Skeletal muscle satellite cell (primary cell): ENCODE measurements around the gene PTGDR.

ENCODE experiments used
- H3K27me3 ChIP-seq: 2 replicates; pipeline ENCODE4 v1.7.0; 2013; ENCODE audit warnings: low read length; ENCODE audit not compliant: control insufficient read depth, insufficient read depth
- H3K36me3 ChIP-seq: 2 replicates; pipeline ENCODE4 v1.7.0; 2013; ENCODE audit warnings: mild to moderate bottlenecking, control low read depth, low read length; ENCODE audit not compliant: insufficient read depth
- H3K4me1 ChIP-seq: 2 replicates; pipeline ENCODE4 v1.7.0; 2013; ENCODE audit warnings: low read length; ENCODE audit not compliant: control insufficient read depth, insufficient read depth
- H3K4me2 ChIP-seq: 2 replicates; pipeline ENCODE4 v1.7.0; 2013; ENCODE audit warnings: mild to moderate bottlenecking, low read length
- H3K4me3 ChIP-seq: 2 replicates; pipeline ENCODE4 v1.7.0; 2013; ENCODE audit warnings: low read length
- H3K9ac ChIP-seq: 2 replicates; pipeline ENCODE4 v1.7.0; 2013; ENCODE audit warnings: mild to moderate bottlenecking, low read depth, low read length, moderate library complexity
- H3K9me3 ChIP-seq: replicated peaks from 2 replicates; pipeline ENCODE4 v1.7.0; 2013; ENCODE audit warnings: mild to moderate bottlenecking, control low read depth, low read length

The PTGDR gene

DNA sequence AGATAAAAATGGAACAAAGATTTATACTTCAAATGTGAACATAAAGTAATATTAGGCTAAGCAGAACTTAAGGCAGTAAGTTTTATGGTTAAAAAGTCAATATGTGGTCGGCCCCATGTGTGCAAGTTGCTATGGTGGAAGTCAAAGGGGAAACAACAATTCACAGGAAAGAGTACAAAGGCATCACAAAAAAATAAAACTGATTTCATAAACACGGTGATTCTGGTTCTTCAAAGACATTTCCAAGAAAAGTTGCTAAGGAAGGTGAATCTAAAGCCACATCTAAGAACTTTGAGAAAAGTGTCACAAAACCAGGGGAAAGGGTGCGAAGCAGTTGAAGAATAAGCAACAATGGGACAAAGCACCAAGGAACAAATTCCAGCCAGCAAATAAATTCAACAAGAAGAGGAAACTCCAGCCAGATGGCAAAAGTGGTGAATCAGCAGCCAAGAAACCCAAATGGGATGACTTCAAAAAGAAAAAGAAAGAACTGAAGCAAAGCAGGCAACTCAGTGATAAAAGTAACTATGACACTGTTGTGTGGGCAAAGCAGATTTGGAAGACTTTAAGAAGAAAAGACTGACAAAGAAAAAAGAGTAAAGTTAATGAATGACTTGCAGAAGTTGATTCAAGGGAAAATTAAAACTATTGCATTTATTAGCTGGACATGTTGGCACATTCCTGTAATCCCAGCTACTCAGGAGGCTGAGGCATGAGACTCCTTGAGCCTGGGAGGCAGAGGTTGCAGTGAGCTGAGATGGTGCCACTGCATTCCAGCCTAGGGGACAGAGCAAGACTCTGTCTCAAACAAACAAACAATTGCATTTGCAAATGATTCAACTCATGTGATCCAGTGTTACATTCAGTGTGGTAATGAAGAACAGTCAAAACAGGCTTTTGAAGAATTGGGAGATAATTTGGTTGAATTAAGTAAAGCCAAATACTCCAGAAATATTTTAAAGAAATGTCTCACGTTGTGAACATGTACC is 19.5 kb downstream of the PTGDR start:
- H3K27me3 ChIP-seq, result peaks cover 4% of the 10 kb centered on the region
- no peaks in the 10 kb centered on the region for H3K9me3 ChIP-seq
- no peaks in the 10 kb centered on the region for H3K4me1 ChIP-seq
- H3K4me3 ChIP-seq, result no peak overlapping the region
- no peaks in the 10 kb centered on the region for H3K36me3 ChIP-seq
- H3K9ac ChIP-seq, result no peak overlapping the region
- H3K4me2 ChIP-seq, result no peak overlapping the region

DNA sequence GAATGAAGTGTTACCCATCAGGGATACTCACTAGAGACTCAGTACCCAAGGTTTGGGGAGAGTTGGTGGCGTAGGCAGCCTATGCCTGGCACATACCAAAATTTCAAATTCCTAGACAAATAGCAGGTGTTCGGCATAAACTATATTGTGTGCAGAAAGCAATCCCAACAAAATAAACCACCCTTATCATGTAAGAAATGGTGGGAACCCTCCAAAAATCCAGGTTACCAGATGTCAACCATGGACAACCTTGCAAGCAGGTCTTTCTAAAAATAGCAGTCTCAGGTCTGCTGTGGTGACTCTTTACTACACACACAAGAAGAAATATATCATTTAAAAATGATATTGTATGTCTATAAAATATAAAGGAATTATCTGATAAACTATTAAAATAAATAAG is 28.9 kb downstream of the PTGDR start:
- Histone ChIP-seq H3K36me3 (no peaks in the 10 kb centered on the region), H3K9ac (no peak overlapping the region), H3K4me1 (no peaks in the 10 kb centered on the region), H3K4me2 (no peak overlapping the region), H3K9me3 (no peaks in the 10 kb centered on the region), H3K4me3 (no peak overlapping the region), H3K27me3 (no peaks in the 10 kb centered on the region)

DNA sequence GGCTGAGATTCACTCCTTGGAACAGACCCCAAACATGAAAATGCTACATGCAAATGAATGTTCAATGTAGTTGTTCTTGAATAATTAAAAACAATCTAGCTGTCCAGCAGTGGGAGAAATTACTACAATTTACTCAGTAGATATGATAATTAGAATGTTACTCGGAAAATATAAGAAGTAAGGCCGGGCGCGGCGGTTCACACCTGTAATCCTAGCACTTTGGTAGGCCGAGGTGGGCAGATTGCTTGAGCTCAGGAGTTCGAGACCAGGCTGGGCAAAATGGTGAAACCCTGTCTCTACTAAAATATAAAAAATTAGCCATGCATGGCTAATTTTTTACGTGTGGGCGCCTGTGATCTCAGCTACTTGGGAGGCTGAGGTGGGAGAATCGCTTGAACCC is 31.3 kb downstream of the PTGDR start:
- H3K4me2 ChIP-seq, result no peak overlapping the region
- no peak overlapping the region for H3K4me3 ChIP-seq
- no peaks in the 10 kb centered on the region for H3K36me3 ChIP-seq
- no peaks in the 10 kb centered on the region for H3K4me1 ChIP-seq
- H3K9ac ChIP-seq, result no peak overlapping the region
- no peaks in the 10 kb centered on the region for H3K27me3 ChIP-seq
- no peaks in the 10 kb centered on the region for H3K9me3 ChIP-seq

DNA sequence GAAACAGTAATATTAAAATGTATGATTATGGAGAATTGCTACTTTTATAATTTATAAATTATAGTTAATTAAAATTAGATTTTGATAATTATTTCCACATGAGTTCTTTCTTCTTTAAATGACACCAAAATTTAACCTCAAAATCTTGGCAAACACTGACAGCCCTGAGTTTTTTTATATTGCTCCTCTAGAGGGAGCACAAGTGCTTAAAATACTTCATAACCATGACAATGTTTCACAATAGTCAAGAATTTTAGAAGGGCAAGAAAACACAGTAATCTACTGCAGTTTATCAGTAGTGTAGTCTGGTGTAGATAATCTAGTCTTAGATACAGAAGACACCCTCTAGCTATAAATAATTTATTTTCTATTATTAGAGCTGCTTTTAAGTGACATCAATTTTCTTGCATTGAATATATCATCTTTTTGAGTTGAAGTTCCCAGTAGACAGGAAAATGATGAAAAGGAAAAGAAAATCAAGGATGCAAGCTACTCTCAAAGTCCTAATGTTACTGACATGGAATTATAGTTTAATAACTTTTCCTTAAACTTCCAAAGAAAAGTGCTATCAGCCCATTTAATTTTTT is 32.3 kb downstream of the PTGDR start:
- H3K36me3 ChIP-seq, result no peaks in the 10 kb centered on the region
- H3K4me2 ChIP-seq, result no peak overlapping the region
- H3K4me3 ChIP-seq, result no peak overlapping the region
- no peaks in the 10 kb centered on the region for H3K27me3 ChIP-seq
- no peaks in the 10 kb centered on the region for H3K9me3 ChIP-seq
- peaks cover 5% of the 10 kb centered on the region for H3K4me1 ChIP-seq
- H3K9ac ChIP-seq, result no peak overlapping the region

DNA sequence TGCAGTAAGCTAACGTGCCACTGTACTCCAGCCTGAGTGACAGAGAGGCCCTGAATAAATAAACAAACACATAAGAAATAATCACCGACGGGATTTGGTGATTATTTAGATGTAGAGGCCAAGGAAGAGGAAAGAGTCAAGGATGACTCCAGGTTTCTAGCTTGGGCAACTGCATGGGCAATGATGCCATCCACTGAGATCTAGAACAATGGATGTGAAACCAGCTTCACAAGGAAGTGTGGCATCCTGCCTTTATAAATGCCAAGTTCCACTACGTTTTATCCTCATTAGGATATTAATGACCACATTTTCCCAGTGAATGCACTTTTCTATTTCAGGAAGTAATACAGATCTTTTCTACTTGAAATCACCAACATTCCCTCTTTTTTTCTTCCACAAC is 35.7 kb downstream of the PTGDR start:
- no peak overlapping the region for H3K4me2 ChIP-seq
- no peak overlapping the region for H3K9ac ChIP-seq
- H3K4me3 ChIP-seq, result no peak overlapping the region
- peaks cover 5% of the 10 kb centered on the region for H3K4me1 ChIP-seq
- H3K36me3 ChIP-seq, result no peaks in the 10 kb centered on the region
- no peaks in the 10 kb centered on the region for H3K27me3 ChIP-seq
- H3K9me3 ChIP-seq, result no peaks in the 10 kb centered on the region

DNA sequence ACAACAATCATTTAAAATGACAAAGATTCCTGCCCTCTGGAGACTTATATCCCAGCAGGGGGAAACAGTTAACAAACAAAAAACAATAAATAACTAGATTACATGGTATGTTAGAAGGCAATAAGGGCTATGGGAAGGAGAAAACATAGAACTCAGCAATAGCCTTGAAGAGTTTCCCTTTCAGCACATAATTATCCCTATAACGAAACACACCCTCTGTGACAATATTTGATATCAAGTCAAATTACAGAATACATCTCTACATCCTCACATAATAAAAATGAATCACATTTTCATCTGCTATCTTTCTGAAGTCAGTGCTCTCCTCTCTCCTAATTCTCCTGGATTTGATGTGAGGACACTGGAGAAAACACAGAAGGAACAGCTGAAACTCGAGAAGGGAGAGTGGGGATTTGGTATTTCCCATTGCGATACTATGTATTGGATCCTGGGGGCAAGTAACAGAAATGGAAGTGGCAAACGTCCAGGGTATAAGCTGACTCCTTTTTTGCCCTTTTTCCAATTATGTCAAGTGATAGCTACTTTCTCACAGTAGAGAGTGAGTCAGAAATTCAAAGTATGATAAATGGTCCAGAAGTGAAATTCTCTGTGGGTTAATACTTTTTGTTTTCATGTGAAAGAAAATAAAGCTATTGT is 36.9 kb downstream of the PTGDR start:
- Histone ChIP-seq H3K4me3 (no peak overlapping the region), H3K9me3 (no peaks in the 10 kb centered on the region), H3K27me3 (no peaks in the 10 kb centered on the region), H3K9ac (no peak overlapping the region), H3K4me1 (peaks cover 5% of the 10 kb centered on the region), H3K36me3 (no peaks in the 10 kb centered on the region), H3K4me2 (no peak overlapping the region)

DNA sequence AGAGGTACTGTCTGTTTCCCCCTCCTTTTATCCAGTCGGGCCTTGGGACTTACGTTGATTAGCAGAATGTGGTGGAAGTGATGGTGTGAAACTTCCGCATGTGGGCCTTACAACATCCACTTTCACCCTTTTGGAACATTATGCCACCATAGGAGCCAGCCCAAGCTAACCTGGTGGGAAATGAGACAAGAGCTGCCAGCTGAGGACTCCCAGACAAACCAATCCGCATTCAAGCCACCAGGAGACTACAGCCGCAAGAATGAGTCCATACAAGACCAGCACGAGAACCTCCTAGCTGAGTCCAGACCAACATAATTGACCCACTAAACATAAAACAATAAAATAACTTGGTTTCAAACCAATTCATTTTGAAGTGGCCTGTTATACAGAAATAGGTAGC is 37.5 kb downstream of the PTGDR start:
- Histone ChIP-seq H3K9me3 (no peaks in the 10 kb centered on the region), H3K9ac (no peak overlapping the region), H3K4me1 (peaks cover 5% of the 10 kb centered on the region), H3K27me3 (no peaks in the 10 kb centered on the region), H3K4me2 (no peak overlapping the region), H3K36me3 (no peaks in the 10 kb centered on the region), H3K4me3 (no peak overlapping the region)

DNA sequence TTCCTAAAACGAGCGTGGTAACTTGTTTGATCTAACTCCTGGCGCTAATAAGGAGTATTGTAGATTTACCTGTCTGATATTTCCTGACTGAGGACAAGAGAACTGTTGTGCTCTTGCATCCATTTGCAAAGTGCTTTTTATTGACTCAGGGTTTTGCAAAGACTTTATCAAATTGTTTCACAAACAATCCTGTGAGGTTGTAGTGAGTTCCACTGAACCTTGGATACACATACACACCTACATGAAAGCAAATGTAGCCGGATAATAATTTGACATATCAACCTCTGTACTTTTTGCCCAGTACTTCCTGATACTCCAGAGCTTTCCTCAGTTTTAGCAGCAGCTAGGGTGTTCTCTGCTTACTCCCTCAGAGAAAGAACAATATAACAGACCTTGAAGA is 39.9 kb downstream of the PTGDR start:
- H3K4me1 ChIP-seq, result peaks cover 12% of the 10 kb centered on the region
- no peaks in the 10 kb centered on the region for H3K9me3 ChIP-seq
- no peak overlapping the region for H3K9ac ChIP-seq
- no peak overlapping the region for H3K4me3 ChIP-seq
- H3K36me3 ChIP-seq, result no peaks in the 10 kb centered on the region
- no peaks in the 10 kb centered on the region for H3K27me3 ChIP-seq
- H3K4me2 ChIP-seq, result no peak overlapping the region

DNA sequence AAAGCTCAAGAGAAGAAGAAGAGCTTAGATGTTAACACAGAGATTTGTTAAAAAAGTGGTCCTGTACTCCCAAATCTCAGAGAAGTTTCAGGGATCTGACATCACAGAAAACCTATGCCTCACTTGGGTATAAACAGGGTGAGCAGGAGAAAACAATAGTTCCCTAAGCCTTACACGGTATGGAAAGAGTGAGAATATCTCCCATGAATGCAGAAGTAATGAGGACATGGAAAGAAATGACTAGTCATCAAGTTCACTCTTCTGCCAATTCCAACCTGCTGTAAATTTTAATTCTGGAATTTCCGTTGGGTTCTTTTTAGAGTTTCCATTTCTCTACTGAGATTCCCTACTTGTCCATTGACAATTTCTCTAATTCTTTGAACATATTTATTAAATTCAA is 40.4 kb downstream of the PTGDR start:
- Histone ChIP-seq H3K4me3 (no peak overlapping the region), H3K9me3 (no peaks in the 10 kb centered on the region), H3K4me1 (peaks cover 17% of the 10 kb centered on the region), H3K4me2 (no peak overlapping the region), H3K36me3 (no peaks in the 10 kb centered on the region), H3K27me3 (no peaks in the 10 kb centered on the region), H3K9ac (no peak overlapping the region)

DNA sequence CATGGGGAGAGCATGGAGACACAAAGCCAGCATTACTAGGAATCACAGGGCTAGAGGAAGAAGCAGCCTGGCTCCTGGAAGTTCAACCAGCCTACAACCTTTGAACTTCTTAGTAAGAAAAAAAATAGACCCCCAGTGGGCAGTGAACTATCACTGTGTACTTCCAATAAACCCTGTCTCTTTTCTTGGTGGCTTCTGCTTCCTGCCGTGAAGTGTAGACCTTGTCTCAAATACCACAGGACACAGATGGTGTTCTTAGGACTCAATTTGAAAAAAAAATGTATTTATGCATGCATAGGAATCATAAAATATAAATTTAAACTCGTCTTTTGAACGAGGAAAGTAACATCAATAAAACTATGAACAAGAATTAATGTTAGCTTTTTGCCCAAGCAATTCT is 43.0 kb downstream of the PTGDR start:
- H3K27me3 ChIP-seq, result no peaks in the 10 kb centered on the region
- no peak overlapping the region for H3K4me3 ChIP-seq
- H3K36me3 ChIP-seq, result no peaks in the 10 kb centered on the region
- peaks cover 21% of the 10 kb centered on the region for H3K4me1 ChIP-seq
- no peaks in the 10 kb centered on the region for H3K9me3 ChIP-seq
- H3K4me2 ChIP-seq, result no peak overlapping the region
- H3K9ac ChIP-seq, result no peak overlapping the region

DNA sequence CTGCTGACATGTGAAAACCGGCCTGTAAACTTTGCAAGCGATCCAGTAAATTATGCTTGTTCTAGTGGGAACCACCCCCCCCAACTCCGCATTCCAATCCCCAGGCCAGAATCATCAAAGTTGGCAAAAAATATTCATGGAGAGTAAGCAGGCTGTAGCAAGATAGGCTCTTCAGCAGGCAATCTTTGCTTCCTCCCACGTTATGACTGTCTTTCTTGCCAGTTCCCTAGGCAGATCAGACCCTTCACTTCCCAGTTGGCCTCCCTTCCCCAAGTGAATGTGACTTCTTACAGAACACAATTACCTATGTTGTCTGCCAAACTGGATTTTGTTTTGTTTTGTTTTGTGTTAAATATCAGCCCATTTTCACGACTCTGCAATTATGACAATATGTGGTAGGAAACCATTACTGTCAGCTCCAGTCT is 45.4 kb downstream of the PTGDR start:
- H3K36me3 ChIP-seq, result peaks cover 3% of the 10 kb centered on the region
- peak overlapping the region; percentile 93 for H3K4me3 ChIP-seq
- peaks cover 34% of the 10 kb centered on the region for H3K4me1 ChIP-seq
- H3K9me3 ChIP-seq, result no peaks in the 10 kb centered on the region
- peak overlapping the region; percentile 95 for H3K4me2 ChIP-seq
- H3K9ac ChIP-seq, result peak overlapping the region; percentile 98
- no peaks in the 10 kb centered on the region for H3K27me3 ChIP-seq
